Stimulated activated CD8-positive, alpha-beta memory T cell treated with anti-CD3 and anti-CD28 coated beads, Interleukin-4, amount 100 ng/mL, for 1 hour (primary cell): ENCODE results near the gene GJC2.
"Not testable (repeated sequence)": the region's sequence is repeated elsewhere in the genome, so short reads cannot be mapped to it uniquely, and the experiment has no call there.

Experiments used
- DNase-seq, 2 donors: peaks; one replicate each; pipeline ENCODE4 v3.0.0-alpha.2; 2020; ENCODE audit warnings: low read depth in 2 of 2, low spot score in 1 of 2

GJC2 gene

GRCh38 chr1:228149406-228150119 is at the start of gene GJC2:
GJC2 (plus strand) TSS chr1:228149930; CDS start chr1:228157759, 7,829 bp downstream.
- no peak for DNase-seq

GRCh38 chr1:228100822-228101613 is 48.7 kb upstream of the GJC2 start:
- DNase-seq, result no peak

GRCh38 chr1:228101614-228101993 is 48.1 kb upstream of the GJC2 start:
- DNase-seq, result no peak

GRCh38 chr1:228101994-228102790 is 47.5 kb upstream of the GJC2 start:
- no peak for DNase-seq

- peak; percentile 88 to 90 for DNase-seq
Observed at GRCh38 chr1:228102791-228103620, 46.7 kb upstream of the GJC2 start, which contains the start of gene C1orf35. C1orf35 (minus strand) TSS chr1:228103325; CDS start chr1:228103227, 98 bp downstream.

- DNase-seq, result no peak
Observed at GRCh38 chr1:228104526-228105269, 45.0 kb upstream of the GJC2 start.

- DNase-seq, result no peak
Observed at GRCh38 chr1:228105270-228105995, 44.3 kb upstream of the GJC2 start.

- DNase-seq, result no peak
Observed at GRCh38 chr1:228105996-228106799, 43.5 kb upstream of the GJC2 start.

GRCh38 chr1:228106800-228107054 is 43.0 kb upstream of the GJC2 start:
- DNase-seq, result no peak

GRCh38 chr1:228107636-228108035 is 42.1 kb upstream of the GJC2 start:
- no peak for DNase-seq

- DNase-seq, result no peak
Observed at GRCh38 chr1:228108055-228108690, 41.6 kb upstream of the GJC2 start.

GRCh38 chr1:228108742-228109072 is 41.0 kb upstream of the GJC2 start:
- DNase-seq, result no peak

GRCh38 chr1:228109073-228109961 is 40.4 kb upstream of the GJC2 start, which contains the start of gene MRPL55:
MRPL55 (minus strand) TSS chr1:228109299; CDS start chr1:228108260, 1,039 bp downstream.
- DNase-seq, result peak; percentile 98 to 100

GRCh38 chr1:228109962-228110488 is 39.7 kb upstream of the GJC2 start:
- no peak for DNase-seq

- no peak for DNase-seq
Observed at GRCh38 chr1:228110556-228110955, 39.2 kb upstream of the GJC2 start.

- not testable (repeated sequence) for DNase-seq
Observed at GRCh38 chr1:228111315-228111714, 38.4 kb upstream of the GJC2 start.

- no peak for DNase-seq
Observed at GRCh38 chr1:228112167-228112566, 37.6 kb upstream of the GJC2 start.
